T-cell (primary cell): ENCODE data around the gene TMPRSS6. TPM values are rescaled to one million over a fixed set of nuclear protein-coding genes. Genes with fewer than 3 reads are reported as not detected.

Experiments used
- ATAC-seq, 4 experiments: fragments of 200-7000 bp in 3 of 4; fragments of 150-1000 bp in 1 of 4; cut with Tn5 transposase; replicated peaks in 1 of 4; 1 replicate in 3 of 4; 2 replicates in 1 of 4; pipeline ENCODE4 v1.10.0; 2021; ENCODE audit warnings: moderate library complexity in 3 of 4, mild to moderate bottlenecking in 2 of 4, moderate number of reproducible peaks in 1 of 4
- CTCF ChIA-PET, 2 donors: fragments of 300-600 bp; sonication (Branson Sonifier 250); formaldehyde crosslinking; loops; one replicate each; lab custom pipeline; 2022; ENCODE audit warnings: antibody characterized with exemption in 2 of 2; lab: Charles Lee
- POLR2A ChIA-PET, 2 donors: fragments of 300-600 bp; sonication (Branson Sonifier 250); formaldehyde crosslinking; loops; one replicate each; lab custom pipeline; 2022; ENCODE audit warnings: antibody characterized with exemption in 2 of 2; lab: Charles Lee
- DNase-seq, 35 experiments: peaks; one replicate each; pipeline versions ENCODE4 v3.0.0 to v3.0.0-alpha.2; 2013 to 2023
- H3K27ac ChIP-seq: one replicate; pipeline ENCODE4 v1.5.1; 2013; ENCODE audit warnings: low read length
- H3K27me3 ChIP-seq, 2 experiments: replicated peaks in 1 of 2; 1 replicate in 1 of 2; 2 replicates in 1 of 2; pipeline versions ENCODE4 v1.6.1 to v1.7.0; 2013; ENCODE audit warnings: low read length in 1 of 2, mixed read lengths in 1 of 2; ENCODE audit not compliant: control insufficient read depth in 2 of 2, insufficient read depth in 2 of 2; ENCODE audit errors: extremely low read depth in 1 of 2
- H3K36me3 ChIP-seq, 2 donors: 1 replicate in 1 of 2; 2 replicates in 1 of 2; pipeline versions ENCODE4 v1.6.1 to v1.7.0; 2013; ENCODE audit warnings: low read length in 1 of 2; ENCODE audit not compliant: control insufficient read depth in 2 of 2, insufficient read depth in 1 of 2; ENCODE audit errors: extremely low read depth in 1 of 2
- H3K4me1 ChIP-seq, 2 experiments: 1 replicate in 1 of 2; 2 replicates in 1 of 2; pipeline versions ENCODE4 v1.6.1 to v1.7.0; 2013; ENCODE audit warnings: low read length in 2 of 2, mixed read lengths in 1 of 2; ENCODE audit not compliant: insufficient read depth in 2 of 2, control insufficient read depth in 1 of 2; ENCODE audit errors: extremely low read depth in 1 of 2
- H3K4me3 ChIP-seq, 2 donors: 1 replicate in 1 of 2; 2 replicates in 1 of 2; pipeline versions ENCODE4 v1.5.1 to v1.7.0; 2013; ENCODE audit warnings: mild to moderate bottlenecking in 2 of 2, low read length in 1 of 2, moderate library complexity in 1 of 2; ENCODE audit not compliant: control insufficient read depth in 1 of 2; ENCODE audit errors: extremely low read depth in 1 of 2
- H3K9me3 ChIP-seq: 2 replicates; pipeline ENCODE4 v1.7.0; 2013
- H3K27ac Mint-ChIP-seq, 2 donors: one replicate each; pipeline ENCODE4 v1.8.0; 2020 to 2021; ENCODE audit warnings: mild to moderate bottlenecking in 2 of 2, mixed read lengths in 2 of 2
- H3K27me3 Mint-ChIP-seq, 2 donors: one replicate each; pipeline ENCODE4 v1.8.0; 2021 to 2022; ENCODE audit warnings: mixed read lengths in 2 of 2
- H3K36me3 Mint-ChIP-seq: one replicate; pipeline ENCODE4 v1.8.0; 2021; ENCODE audit warnings: mixed read lengths
- H3K4me1 Mint-ChIP-seq, 3 donors: one replicate each; pipeline ENCODE4 v1.8.0; 2020 to 2022; ENCODE audit warnings: mixed read lengths in 3 of 3, mild to moderate bottlenecking in 1 of 3
- H3K4me3 Mint-ChIP-seq, 3 donors: one replicate each; pipeline ENCODE4 v1.8.0; 2020 to 2022; ENCODE audit warnings: mild to moderate bottlenecking in 3 of 3, mixed read lengths in 3 of 3, moderate library complexity in 3 of 3
- H3K9me3 Mint-ChIP-seq, 3 donors: one replicate each; pipeline ENCODE4 v1.8.0; 2020 to 2022; ENCODE audit warnings: mixed read lengths in 3 of 3
- WGBS: methylation state at CpG from one replicate; pipeline ENCODE4 v1.1.5; 2013; ENCODE audit warnings: missing lambda C conversion rate; ENCODE audit not compliant: insufficient coverage; 5-methylcytosine and 5-hydroxymethylcytosine counted together
- total RNA-seq, 35 experiments: library from RNA in 6 of 35; stranded (reverse) in 6 of 35; fragments of 120-200 nt in 1 of 35; gene quantifications; one replicate each; pipeline versions ENCODE4 v1.2.1 to v1.2.4 and lab custom pipeline; 2013 to 2026

TMPRSS6 gene
- total RNA-seq, 5 donors from 2014 or later (not counting 1 experiment from before 2014, with no cell fraction given) = 0.40 to 1.3 (median 1.1) TPM

DNA sequence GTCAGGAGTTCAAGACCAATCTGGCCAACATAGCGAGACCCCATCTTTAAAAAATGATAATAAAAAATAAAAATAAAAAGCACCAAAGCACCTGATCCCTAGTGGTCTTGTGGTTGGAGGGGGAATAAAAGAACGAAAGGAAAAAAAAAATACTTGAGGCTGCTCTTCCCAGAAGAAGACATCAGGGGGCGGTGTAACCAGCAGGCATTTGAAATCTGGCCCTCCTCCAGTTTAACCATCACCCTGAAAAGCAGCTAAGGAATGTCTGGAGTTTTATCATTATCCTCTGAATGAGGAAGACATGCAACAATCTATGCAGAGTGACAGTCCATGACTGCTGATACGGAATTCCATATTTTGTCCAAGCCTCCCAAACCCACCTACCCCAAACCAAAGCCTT is 63.6 kb downstream of the TMPRSS6 start:
- POLR2A ChIA-PET = no interaction called here
- Mint-ChIP-seq H3K36me3 (no peaks in the 10 kb centered on the region), H3K9me3 (no peaks in the 10 kb centered on the region), H3K27me3 (peaks cover under 1 to 2% of the 10 kb centered on the region in 2 donors), H3K4me3 (no peak overlapping the region), H3K4me1 (peaks cover 0 to 7% (median 0%) of the 10 kb centered on the region in 3 donors), H3K27ac (no peak overlapping the region)
- no peak overlapping the region for H3K4me3 ChIP-seq
- H3K36me3 ChIP-seq = no peaks in the 10 kb centered on the region
- H3K27me3 ChIP-seq = peaks cover 0 to 18% of the 10 kb centered on the region in 2 experiments
- ATAC-seq (no peak), DNase-seq (peak in 1 of 35 experiments; percentile 41)
- WGBS = 43% methylated on average over 2 of the region's 4 CpGs
- H3K9me3 ChIP-seq = no peaks in the 10 kb centered on the region
- no peak overlapping the region for H3K27ac ChIP-seq
- CTCF ChIA-PET = interaction anchor here (0.6 to 1.3 kb wide), 2 partner anchors 109 to 152 kb away, joined by 3 to 7 read pairs; no protein-coding TSS in a partner anchor
- no peaks in the 10 kb centered on the region for H3K4me1 ChIP-seq

GRCh38 chr22:37044634-37045625 is 64.6 kb downstream of the TMPRSS6 start:
- Mint-ChIP-seq H3K36me3 (no peaks in the 10 kb centered on the region), H3K27ac (no peak overlapping the region), H3K4me1 (peaks cover 0 to 7% (median 0%) of the 10 kb centered on the region in 3 donors), H3K27me3 (peaks cover 4 to 5% of the 10 kb centered on the region in 2 donors), H3K9me3 (no peaks in the 10 kb centered on the region), H3K4me3 (no peak overlapping the region)
- no peaks in the 10 kb centered on the region for H3K36me3 ChIP-seq
- DNase-seq (no peak), ATAC-seq (no peak)
- 66% methylated on average over 5 of the region's 9 CpGs for WGBS
- CTCF ChIA-PET = interaction anchor here in 1 of 2 donors (0.7 to 0.8 kb wide), 2 partner anchors 77 to 106 kb away, joined by 3 read pairs; no protein-coding TSS in a partner anchor
- H3K9me3 ChIP-seq = no peaks in the 10 kb centered on the region
- no peak overlapping the region for H3K27ac ChIP-seq
- H3K27me3 ChIP-seq = peaks cover 0 to 16% of the 10 kb centered on the region in 2 experiments
- POLR2A ChIA-PET = interaction anchor here in 1 of 2 donors (0.6 kb wide), 1 partner anchor 535 kb away, joined by 4 read pairs; no protein-coding TSS in a partner anchor
- no peak overlapping the region for H3K4me3 ChIP-seq
- no peaks in the 10 kb centered on the region for H3K4me1 ChIP-seq

- DNase-seq = peak in 11 of 35 experiments; percentile 8 to 50 (median 23)
- ChIA-PET POLR2A (no interaction called here), CTCF (interaction anchor here in 1 of 2 donors (0.6 kb wide), 1 partner anchor 428 kb away, joined by 9 read pairs; no protein-coding TSS in a partner anchor)
- Mint-ChIP-seq H3K4me1 (peaks cover 0 to 7% (median 0%) of the 10 kb centered on the region in 3 donors), H3K27me3 (peaks cover 5 to 7% of the 10 kb centered on the region in 2 donors), H3K36me3 (no peaks in the 10 kb centered on the region), H3K27ac (no peak overlapping the region), H3K9me3 (no peaks in the 10 kb centered on the region), H3K4me3 (no peak overlapping the region)
- Histone ChIP-seq H3K27me3 (peaks cover 0 to 16% of the 10 kb centered on the region in 2 experiments), H3K4me3 (no peak overlapping the region), H3K27ac (no peak overlapping the region), H3K4me1 (no peaks in the 10 kb centered on the region), H3K9me3 (no peaks in the 10 kb centered on the region), H3K36me3 (no peaks in the 10 kb centered on the region)
- 51% methylated on average over 12 of the region's 17 CpGs for WGBS
- peak; percentile 43 to 71 (median 56) for ATAC-seq
Measured at GRCh38 chr22:37043828-37044538, 65.5 kb downstream of the TMPRSS6 start.

GRCh38 chr22:37043209-37043827 is 66.2 kb downstream of the TMPRSS6 start:
- H3K4me1 ChIP-seq = no peaks in the 10 kb centered on the region
- H3K36me3 ChIP-seq = no peaks in the 10 kb centered on the region
- POLR2A ChIA-PET = no interaction called here
- Mint-ChIP-seq H3K27ac (no peak overlapping the region), H3K9me3 (no peaks in the 10 kb centered on the region), H3K4me1 (peaks cover 0 to 7% (median 0%) of the 10 kb centered on the region in 3 donors), H3K36me3 (no peaks in the 10 kb centered on the region), H3K27me3 (peaks cover 5 to 7% of the 10 kb centered on the region in 2 donors), H3K4me3 (no peak overlapping the region)
- CTCF ChIA-PET = interaction anchor here in 1 of 2 donors (0.6 kb wide), 1 partner anchor 429 kb away, joined by 9 read pairs; no protein-coding TSS in a partner anchor
- H3K27me3 ChIP-seq = peaks cover 0 to 16% of the 10 kb centered on the region in 2 experiments
- no peak overlapping the region for H3K4me3 ChIP-seq
- DNase-seq (no peak), ATAC-seq (no peak)
- H3K9me3 ChIP-seq = no peaks in the 10 kb centered on the region
- WGBS = 80% methylated on average over 4 of the region's 7 CpGs
- H3K27ac ChIP-seq = no peak overlapping the region

- DNase-seq (no peak), ATAC-seq (no peak)
- ChIA-PET POLR2A (no interaction called here), CTCF (no interaction called here)
- Mint-ChIP-seq H3K4me1 (peaks cover 0 to 2% (median 0%) of the 10 kb centered on the region in 3 donors), H3K4me3 (no peak overlapping the region), H3K27me3 (peaks cover 18 to 25% of the 10 kb centered on the region in 2 donors), H3K9me3 (no peaks in the 10 kb centered on the region), H3K27ac (no peak overlapping the region), H3K36me3 (no peaks in the 10 kb centered on the region)
- Histone ChIP-seq H3K27me3 (peaks cover 0 to 31% of the 10 kb centered on the region in 2 experiments), H3K36me3 (no peaks in the 10 kb centered on the region), H3K9me3 (no peaks in the 10 kb centered on the region), H3K4me3 (no peak overlapping the region), H3K27ac (no peak overlapping the region), H3K4me1 (no peaks in the 10 kb centered on the region)
- WGBS = 80% methylated on average over 2 of the region's 2 CpGs
Measured at GRCh38 chr22:37039466-37039865, 70.0 kb downstream of the TMPRSS6 start.
